ENCODE measurements around the gene NAP1L4.

GRCh38 chr11:2945757-2946287 lies 46.3 kb downstream of the NAP1L4 start:
- TF ChIP-seq POLR2A (IDR thresholded peaks at IDR 0.05) (no peak), CTCF (IDR thresholded peaks at IDR 0.05) (no peak)

All from right lobe of liver (tissue), 4 donors.